ENCODE measurements around the gene PEX5L.

DNA sequence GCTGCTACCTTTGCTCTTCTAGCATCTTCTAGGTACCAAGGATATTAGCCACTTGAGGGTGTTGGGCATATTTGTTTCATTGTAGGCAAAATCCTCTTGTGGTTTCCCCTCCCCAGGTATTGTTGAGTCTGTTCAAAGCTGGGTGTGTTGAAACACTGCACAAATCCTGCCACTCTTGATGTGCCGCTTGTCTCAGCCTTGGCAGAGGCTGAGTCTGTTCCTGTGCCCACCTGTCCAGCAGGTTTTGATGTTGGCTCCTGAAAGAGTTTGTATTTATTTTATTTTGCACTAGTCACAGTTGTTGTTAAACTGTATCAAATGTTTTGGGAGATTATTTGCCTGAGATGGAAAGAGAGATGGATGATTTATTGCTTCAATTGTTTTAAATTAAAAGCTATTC lies 247.7 kb downstream of the PEX5L start:
- TF ChIP-seq, protein P1, sequence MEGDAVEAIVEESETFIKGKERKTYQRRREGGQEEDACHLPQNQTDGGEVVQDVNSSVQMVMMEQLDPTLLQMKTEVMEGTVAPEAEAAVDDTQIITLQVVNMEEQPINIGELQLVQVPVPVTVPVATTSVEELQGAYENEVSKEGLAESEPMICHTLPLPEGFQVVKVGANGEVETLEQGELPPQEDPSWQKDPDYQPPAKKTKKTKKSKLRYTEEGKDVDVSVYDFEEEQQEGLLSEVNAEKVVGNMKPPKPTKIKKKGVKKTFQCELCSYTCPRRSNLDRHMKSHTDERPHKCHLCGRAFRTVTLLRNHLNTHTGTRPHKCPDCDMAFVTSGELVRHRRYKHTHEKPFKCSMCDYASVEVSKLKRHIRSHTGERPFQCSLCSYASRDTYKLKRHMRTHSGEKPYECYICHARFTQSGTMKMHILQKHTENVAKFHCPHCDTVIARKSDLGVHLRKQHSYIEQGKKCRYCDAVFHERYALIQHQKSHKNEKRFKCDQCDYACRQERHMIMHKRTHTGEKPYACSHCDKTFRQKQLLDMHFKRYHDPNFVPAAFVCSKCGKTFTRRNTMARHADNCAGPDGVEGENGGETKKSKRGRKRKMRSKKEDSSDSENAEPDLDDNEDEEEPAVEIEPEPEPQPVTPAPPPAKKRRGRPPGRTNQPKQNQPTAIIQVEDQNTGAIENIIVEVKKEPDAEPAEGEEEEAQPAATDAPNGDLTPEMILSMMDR (IDR thresholded peaks at IDR 0.05; ENCODE audit: low read depth, low read length): no peak
- TF ChIP-seq, protein P2, sequence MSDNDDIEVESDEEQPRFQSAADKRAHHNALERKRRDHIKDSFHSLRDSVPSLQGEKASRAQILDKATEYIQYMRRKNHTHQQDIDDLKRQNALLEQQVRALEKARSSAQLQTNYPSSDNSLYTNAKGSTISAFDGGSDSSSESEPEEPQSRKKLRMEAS (IDR thresholded peaks at IDR 0.05; ENCODE audit: low read depth, low read length): no peak
